Peyer's patch (tissue), 4 donors: ENCODE data around the gene ASXL3. TPM values are rescaled to one million over a fixed set of nuclear protein-coding genes. Genes with fewer than 3 reads are reported as not detected.

Experiments
- DNase-seq, 3 donors: peaks; one replicate each; pipeline ENCODE4 v3.0.0-alpha.2; 2017 to 2019
- H3K27ac ChIP-seq, 4 donors: fragments of 200-600 bp; sonication (generic); one replicate each; pipeline ENCODE4 v1.5.1; 2016 to 2019
- H3K27me3 ChIP-seq, 2 donors: fragments of 200-600 bp; sonication (generic); one replicate each; pipeline ENCODE4 v1.5.1; 2019
- H3K36me3 ChIP-seq, 3 donors: fragments of 200-600 bp; sonication (generic); one replicate each; pipeline ENCODE4 v1.5.1; 2016 to 2019
- H3K4me1 ChIP-seq, 4 donors: fragments of 200-600 bp; sonication (generic); one replicate each; pipeline ENCODE4 v1.5.1; 2016 to 2019
- H3K4me3 ChIP-seq, 4 donors: fragments of 200-600 bp; sonication (generic); 1 replicate in 3 of 4; 2 replicates in 1 of 4; pipeline ENCODE4 v1.5.1; 2016 to 2019; ENCODE audit warnings: mild to moderate bottlenecking in 1 of 4
- H3K9me3 ChIP-seq, 4 donors: fragments of 200-600 bp; sonication (generic); one replicate each; pipeline ENCODE4 v1.5.1; 2016 to 2019; ENCODE audit warnings: mild to moderate bottlenecking in 1 of 4
- CTCF ChIP-seq, 6 experiments: fragments of 450-650 bp in 4 of 6; fragments of 200-600 bp in 2 of 6; sonication (generic) in 1 of 6; IDR thresholded peaks; one replicate each; pipeline ENCODE4 v1.5.1; 2017 to 2019; ENCODE audit warnings: antibody characterized with exemption in 6 of 6, mild to moderate bottlenecking in 3 of 6, moderate library complexity in 1 of 6
- POLR2A ChIP-seq, 2 donors: fragments of 450-650 bp; IDR thresholded peaks; one replicate each; pipeline ENCODE4 v1.5.1; 2017; ENCODE audit warnings: antibody characterized with exemption in 2 of 2, mild to moderate bottlenecking in 2 of 2, moderate library complexity in 2 of 2
- total RNA-seq, 4 donors: library from RNA; depleted of rRNA; stranded (reverse); fragments of >200 nt; gene quantifications; one replicate each; pipeline ENCODE4 v1.1.0, GENCODE V29; 2016

Gene ASXL3
- total RNA-seq, 4 donors from 2014 or later = 1.5 to 10.9 (median 3.7) TPM

DNA sequence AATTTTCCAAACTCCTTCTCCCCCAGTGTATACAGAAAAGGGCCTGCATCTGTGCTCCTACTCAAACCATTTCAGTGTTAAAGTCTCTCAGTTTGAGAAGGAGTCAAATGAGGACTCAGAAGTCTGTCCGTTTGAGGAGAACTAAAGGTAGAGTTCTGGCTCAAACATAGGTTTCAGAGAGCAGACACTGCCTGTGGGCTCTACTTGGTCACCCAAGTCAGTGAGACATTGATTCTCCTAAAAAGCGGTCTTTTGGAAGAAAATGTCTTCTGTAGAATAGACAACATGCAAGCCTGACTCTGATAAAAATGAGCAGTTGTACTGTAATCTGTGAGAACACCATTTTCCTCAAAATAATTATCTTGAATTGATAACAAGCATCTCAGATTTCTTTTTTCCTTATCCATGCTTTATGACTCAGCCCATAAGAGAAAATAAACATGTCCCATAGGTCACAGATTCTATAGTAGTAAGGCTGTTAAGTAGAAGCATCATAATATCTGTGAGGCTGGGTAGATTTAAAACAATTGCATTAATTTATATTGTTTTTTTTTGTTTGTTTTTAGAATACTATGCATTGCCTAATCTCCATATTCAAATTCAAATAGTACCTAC, 82.8 kb downstream of the ASXL3 start:
- no peak for DNase-seq
- H3K9me3 ChIP-seq = no peaks in the 10 kb centered on the region
- TF ChIP-seq CTCF (IDR thresholded peaks at IDR 0.05) = no peak
- no peak for TF ChIP-seq POLR2A (IDR thresholded peaks at IDR 0.05)
- H3K4me1 ChIP-seq = no peaks in the 10 kb centered on the region
- no peak overlapping the region for H3K4me3 ChIP-seq
- no peaks in the 10 kb centered on the region for H3K36me3 ChIP-seq
- H3K27me3 ChIP-seq = no peaks in the 10 kb centered on the region
- no peak overlapping the region for H3K27ac ChIP-seq

DNA sequence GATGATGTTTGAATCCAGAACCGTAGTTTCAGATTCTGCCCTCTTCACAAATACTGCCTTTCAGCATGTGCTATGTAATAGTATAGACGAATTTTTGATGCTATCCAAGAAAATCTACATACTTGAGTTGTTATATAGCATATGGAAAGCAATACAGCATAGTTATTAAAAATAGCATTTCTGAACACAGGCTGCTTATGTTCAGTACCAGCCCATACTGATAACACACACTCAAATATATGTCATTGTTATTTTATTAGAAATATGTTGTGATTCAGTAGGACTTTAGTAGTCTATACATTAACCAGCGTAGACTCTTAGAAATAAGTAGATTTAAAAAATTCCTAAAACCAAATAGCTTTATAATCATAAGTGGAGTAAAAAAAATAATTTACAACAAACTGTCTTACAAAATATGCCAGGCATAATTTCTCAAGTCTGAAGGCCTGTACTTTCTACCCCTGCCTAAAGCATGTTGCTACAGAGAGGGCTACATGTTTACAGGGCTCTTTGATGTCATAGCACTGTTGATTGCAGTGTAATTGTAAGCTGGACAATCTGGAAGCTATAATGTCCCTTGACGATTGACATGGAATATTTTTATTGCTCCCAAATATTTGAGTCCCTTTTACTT, 86.3 kb downstream of the ASXL3 start:
- Histone ChIP-seq H3K4me3 (no peak overlapping the region), H3K27me3 (no peaks in the 10 kb centered on the region), H3K4me1 (no peaks in the 10 kb centered on the region), H3K36me3 (no peaks in the 10 kb centered on the region), H3K27ac (no peak overlapping the region), H3K9me3 (no peaks in the 10 kb centered on the region)
- no peak for TF ChIP-seq CTCF (IDR thresholded peaks at IDR 0.05)
- TF ChIP-seq POLR2A (IDR thresholded peaks at IDR 0.05) = no peak
- DNase-seq = no peak

GRCh38 chr18:33665187-33665586, 87.2 kb downstream of the ASXL3 start:
- H3K27me3 ChIP-seq = no peaks in the 10 kb centered on the region
- H3K4me3 ChIP-seq = no peak overlapping the region
- DNase-seq = no peak
- H3K27ac ChIP-seq = no peak overlapping the region
- TF ChIP-seq POLR2A (IDR thresholded peaks at IDR 0.05) (no peak), CTCF (IDR thresholded peaks at IDR 0.05) (no peak)
- H3K4me1 ChIP-seq = no peaks in the 10 kb centered on the region
- no peaks in the 10 kb centered on the region for H3K36me3 ChIP-seq
- H3K9me3 ChIP-seq = no peaks in the 10 kb centered on the region

DNA sequence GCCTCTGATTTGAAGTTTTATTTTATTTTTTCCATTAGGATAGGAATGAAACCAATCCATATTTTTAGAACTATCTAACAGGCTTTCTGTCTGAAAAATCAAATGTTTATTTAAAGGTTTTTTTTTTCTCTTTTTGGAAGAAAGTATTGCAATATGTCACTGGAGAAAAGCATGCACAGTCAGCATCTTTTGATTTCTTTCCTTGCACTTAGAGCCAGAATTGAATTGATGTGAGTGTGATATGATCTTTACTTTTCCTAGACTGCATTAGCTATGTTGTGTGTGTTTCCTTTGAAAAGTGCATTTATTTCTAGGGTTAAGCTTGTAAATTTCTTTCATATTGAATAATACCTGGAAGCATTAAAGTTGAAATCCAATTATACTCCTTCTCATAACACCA, 87.6 kb downstream of the ASXL3 start:
- no peak for DNase-seq
- H3K4me3 ChIP-seq = no peak overlapping the region
- no peak for TF ChIP-seq POLR2A (IDR thresholded peaks at IDR 0.05)
- no peak for TF ChIP-seq CTCF (IDR thresholded peaks at IDR 0.05)

GRCh38 chr18:33666915-33667314, 88.9 kb downstream of the ASXL3 start:
- Histone ChIP-seq H3K36me3 (no peaks in the 10 kb centered on the region), H3K27me3 (no peaks in the 10 kb centered on the region), H3K9me3 (no peaks in the 10 kb centered on the region), H3K4me3 (no peak overlapping the region), H3K4me1 (no peaks in the 10 kb centered on the region), H3K27ac (no peak overlapping the region)
- no peak for TF ChIP-seq CTCF (IDR thresholded peaks at IDR 0.05)
- DNase-seq = peak in 1 of 3 donors; percentile 15

More for the DNA sequence above, 87.6 kb downstream of the ASXL3 start:
- Histone ChIP-seq H3K27ac (no peak overlapping the region), H3K27me3 (no peaks in the 10 kb centered on the region), H3K36me3 (no peaks in the 10 kb centered on the region), H3K4me1 (no peaks in the 10 kb centered on the region), H3K9me3 (no peaks in the 10 kb centered on the region)
